LHCN-M2 (cell line): ENCODE data around the gene PKP4. TPM values are rescaled to one million over a fixed set of nuclear protein-coding genes. Genes with fewer than 3 reads are reported as not detected.

Experiments
- DNase-seq: peaks from one replicate; pipeline ENCODE4 v3.0.0-alpha.2; 2012; ENCODE audit warnings: low read depth
- total RNA-seq: library from RNA; depleted of rRNA; stranded (reverse); fragments of >200 nt; gene quantifications from 2 replicates; pipeline ENCODE4 v1.2.3, GENCODE V29; 2014

The PKP4 gene
- total RNA-seq, 1 experiment from 2014 or later: 25.6 TPM

DNA sequence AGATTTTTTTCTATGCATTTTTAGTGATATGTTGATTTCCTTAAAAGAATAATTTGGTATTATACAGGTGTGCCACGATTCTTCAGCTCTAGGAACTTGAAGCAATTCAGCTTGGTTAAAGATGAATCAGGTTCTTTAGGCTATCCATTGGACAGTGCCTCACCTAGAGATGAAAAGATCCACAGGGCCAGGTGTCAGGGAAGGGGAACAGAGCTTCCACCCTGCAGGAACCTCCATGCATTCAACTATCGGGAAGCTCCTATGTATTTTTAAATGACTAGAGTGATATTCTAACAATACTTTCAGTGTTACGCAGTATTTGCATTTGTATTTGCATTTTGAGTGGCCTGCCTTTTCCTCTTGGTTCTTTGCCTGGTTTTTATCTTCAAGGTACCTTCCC lies 40.2 kb downstream of the PKP4 start:
- no peak for DNase-seq

DNA sequence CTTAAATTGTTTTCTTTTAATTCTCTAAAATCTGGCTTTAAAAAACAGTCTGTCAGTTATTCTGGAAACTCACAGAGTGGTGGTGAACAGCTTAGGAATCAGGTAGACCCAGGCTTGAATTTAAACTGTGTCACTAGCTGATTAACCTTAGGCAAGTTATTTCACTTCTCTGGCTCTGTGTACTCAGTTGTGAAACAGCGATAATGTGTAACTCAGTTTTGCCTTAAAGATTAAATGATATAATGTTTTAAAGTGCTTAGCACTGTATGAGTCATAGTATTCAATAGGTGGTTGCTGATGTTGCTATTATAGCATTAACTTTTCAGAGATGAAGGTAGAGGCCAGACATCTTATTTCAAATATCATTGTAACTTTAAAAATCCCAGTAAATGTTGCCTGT lies 40.7 kb downstream of the PKP4 start:
- no peak for DNase-seq

DNA sequence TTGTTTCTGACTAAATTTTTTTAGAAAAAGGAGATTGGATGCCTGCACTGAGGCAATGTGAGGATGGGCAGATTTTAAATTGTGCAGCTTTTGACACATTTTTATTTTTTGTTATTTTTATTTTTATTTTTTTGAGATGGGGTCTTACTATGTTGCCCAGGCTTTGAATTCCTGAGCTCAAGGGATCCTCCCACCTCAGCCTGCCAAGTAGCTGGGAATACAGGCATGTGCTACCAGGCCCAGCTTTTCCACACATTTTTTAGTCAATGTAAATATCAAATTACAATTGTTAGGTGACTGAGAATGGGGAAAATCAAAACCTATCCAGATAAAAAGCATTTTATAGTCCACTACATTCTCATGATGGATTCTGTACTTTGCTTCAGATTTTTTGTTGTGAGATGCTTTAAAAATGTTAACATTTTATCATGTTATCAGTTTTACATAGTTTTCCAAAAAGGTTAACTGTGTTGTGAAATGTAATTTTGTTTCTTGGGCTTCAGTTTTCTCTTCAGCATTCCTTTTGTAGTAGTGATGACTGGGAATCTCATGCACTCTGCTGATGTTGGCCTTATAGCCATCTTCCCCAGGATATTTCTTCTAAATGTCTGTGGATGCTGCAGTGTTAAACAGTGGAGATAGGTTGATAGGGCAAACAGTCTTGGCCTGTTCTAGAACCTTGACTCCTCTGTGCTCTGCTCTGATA lies 41.4 kb downstream of the PKP4 start:
- no peak for DNase-seq

DNA sequence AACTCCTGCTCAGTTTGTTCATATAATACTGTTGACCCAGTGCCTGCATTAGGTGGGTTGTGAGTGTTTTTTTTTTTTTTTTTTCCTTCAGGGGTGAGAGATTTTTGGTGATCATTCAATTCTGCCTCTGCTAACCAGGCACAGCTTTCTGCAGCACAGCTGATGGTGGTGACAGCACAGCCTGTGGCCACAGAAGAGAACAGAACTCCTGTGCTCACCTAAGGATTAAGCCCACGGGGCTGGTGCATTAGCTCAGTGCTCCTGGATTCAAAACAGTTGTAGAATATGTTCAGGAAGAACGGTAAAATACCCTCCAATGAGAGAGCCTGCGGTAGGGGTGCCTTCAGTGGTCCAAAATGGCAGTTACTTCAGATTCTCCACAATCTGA lies 42.0 kb downstream of the PKP4 start:
- no peak for DNase-seq

DNA sequence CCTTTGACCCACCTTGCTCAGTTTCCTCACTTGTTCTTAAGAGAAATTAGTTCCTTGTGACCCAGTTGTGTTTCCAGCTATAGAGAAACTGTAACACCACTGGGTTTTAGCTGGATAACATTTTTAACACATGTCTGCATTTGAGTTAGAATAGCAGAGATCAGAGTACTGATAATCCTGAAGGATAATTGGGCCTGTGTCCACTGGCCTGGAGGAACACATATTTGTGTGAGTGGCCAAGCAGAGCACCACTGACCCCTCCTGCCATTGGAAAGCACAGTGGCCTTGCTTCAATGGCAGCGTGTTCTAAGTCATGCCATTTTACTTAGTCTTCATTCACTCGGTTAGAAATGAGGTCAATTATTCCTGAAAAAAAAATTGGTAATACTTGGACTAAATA lies 42.6 kb downstream of the PKP4 start:
- no peak for DNase-seq

DNA sequence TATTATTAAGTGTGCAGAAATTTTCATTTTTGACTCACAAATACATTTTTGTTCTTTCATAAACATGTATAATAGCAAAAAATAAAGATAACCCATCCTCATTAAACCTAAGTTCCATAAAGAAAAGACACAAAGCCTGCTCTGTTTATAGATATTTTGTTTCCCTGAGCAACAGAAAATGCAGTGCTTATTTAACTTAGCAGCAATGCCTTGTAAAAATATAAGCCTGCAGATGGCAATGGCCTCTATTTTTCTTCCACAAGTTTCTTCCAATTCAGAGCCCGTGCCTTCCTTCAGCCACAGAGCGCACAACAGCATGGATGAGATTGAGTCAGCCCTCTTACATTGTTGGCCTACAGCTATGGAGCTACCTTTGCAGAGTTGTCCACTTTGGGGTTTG lies 43.6 kb downstream of the PKP4 start:
- DNase-seq: no peak

DNA sequence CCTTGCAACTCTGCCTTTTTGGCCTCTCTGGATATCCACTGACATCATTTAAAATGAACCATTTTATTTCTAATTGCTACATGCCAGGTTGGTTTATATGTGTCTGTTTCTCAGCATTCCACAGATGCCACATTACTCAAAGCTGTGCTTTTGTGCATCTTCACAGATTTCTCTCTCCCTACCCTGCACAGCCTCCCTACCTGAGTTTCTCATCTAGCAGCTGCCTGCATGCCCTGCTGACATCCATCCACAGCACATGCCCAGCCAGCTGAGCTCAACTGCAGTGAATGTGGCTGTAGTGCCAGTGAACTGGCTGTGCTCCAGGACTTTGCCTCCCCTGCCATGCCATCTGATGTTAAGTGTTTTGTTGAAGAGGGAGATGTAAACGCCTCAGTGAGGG lies 44.5 kb downstream of the PKP4 start:
- DNase-seq: peak; percentile 30

DNA sequence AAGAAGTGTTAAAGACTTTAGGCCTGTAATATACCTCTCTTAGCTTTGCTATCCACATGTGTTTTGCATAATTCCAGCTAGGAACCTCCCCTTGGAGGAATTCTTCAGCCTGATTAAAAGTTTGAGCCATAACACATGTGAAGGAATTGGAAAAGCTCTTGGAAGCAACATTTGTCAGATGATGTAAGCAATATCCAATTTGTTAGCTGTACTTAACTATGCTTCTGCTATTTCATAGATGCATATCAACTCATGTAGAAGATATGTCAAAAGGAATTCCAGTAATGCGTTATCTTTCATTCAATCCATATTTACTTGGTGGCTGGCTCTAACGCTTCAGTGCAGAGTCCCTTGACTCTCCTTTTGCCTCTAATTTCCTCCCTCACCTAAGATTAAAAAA lies 46.2 kb downstream of the PKP4 start:
- DNase-seq: peak; percentile 46

DNA sequence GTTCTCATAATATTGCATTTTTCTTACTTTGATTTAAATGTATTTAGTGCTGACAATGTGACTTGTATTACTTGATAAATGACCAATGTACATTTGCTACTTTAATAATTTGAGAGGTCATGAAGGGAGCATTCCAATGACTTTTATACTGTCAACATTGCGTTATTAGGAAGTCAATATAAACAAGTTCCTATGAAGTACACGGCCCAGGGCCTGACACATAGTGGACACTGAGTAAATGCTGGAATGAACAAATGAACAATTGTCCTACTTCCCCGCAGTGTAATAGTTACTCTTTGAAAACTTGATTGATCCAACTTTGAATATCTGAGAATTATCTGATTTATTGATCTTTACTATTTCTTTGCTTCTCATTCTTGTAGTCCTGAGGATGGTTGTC lies 47.3 kb downstream of the PKP4 start:
- DNase-seq: no peak

DNA sequence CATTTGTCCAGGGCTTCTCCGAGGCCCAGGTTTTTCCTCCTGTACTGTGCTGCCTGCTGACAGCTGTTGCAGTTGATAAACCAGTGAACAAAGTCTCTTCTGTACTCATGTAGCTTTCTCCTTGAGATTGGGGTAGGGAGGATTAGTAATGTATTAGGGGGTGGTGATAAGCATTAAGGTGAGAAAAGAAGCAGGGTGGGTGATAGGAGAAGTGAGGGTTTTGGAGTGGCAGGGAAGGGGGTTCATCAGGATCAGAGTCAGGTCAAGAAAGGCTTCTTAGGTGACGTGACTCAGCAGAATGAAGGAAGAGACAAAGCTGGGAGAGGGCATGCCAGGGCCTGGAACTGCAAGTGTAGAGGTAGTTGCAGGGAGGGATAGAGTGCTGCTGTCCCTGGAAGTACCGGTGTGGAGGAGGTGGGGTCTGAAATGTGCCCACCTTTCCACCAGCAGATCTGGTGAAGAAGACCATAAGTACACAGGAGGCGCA lies 48.7 kb downstream of the PKP4 start:
- no peak for DNase-seq

DNA sequence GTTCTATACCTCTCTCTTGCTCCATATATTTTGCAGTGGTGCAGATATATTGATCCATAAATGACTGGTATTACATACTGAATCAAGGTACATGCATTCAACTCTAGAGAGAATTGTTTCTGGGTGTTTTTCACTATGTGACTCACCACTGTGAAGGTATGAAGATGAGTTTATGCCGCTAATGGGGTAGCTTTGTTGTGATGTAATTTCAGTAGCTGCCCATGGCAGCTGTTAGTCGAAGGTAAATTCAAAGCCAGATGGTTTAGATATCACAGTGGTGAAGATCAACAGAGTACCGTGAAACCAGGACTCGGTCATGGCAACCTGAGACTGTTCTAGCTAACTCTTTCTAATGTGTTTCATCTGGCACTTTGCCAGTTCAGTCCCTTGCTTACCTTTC lies 50.4 kb downstream of the PKP4 start:
- no peak for DNase-seq

DNA sequence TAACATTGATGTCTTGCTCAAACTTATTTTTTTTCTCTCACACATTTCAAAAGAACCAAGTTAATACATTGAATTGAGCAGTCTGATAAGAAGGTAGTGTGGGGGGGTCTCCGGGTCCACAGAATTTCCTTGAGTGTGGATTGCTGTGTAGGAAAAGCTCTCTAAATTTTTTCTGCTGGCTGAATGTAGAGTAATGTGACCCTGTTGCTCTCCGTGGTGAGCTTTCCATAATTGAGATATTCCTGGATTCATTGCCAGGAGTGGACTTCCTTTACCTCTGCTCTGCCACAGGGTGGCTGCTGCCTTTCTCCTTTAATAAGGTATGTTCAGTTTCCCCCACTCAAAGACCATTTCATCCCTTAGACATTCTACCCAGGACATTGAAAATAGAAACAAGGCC lies 50.9 kb downstream of the PKP4 start:
- no peak for DNase-seq

DNA sequence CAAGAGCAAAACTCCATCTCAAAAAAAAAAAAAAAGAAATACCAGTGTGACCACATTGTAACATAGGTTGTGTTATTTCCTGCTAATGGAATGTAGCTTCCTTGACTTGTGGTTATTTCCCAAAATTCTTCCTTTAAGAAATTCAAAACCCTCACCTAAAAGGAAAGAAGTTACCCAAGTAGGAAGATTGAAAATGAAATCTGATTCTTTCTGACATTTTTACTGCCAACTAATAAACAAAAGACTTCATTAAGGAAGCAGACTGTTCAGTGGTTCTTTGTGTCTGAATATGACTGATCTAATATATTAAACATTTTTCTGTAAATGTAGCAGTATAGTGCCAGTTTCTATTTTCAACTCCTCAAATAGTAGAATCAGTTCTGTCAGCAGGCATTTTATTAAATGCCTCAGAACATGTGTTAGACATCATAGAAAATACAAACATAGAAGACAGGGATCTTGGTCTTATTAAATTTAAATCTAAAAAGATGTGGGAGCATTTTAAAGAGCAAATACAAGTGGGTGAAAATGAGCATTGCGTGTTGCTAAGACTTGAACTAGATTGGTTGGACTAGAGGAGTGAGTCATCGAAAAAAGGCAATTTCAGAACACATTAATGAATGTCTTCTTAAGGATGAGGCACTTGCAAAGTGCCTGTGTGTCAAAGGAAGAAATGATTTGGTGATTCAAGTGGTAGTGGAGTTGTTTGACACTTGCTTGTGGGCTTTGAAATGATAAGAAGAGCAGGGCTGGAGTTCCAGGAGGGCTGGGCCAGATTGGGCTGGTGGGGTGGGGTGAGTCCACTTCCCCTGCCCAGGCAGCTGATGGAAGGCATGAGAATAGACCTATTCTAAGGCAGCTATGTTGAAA lies 53.4 kb downstream of the PKP4 start:
- no peak for DNase-seq

DNA sequence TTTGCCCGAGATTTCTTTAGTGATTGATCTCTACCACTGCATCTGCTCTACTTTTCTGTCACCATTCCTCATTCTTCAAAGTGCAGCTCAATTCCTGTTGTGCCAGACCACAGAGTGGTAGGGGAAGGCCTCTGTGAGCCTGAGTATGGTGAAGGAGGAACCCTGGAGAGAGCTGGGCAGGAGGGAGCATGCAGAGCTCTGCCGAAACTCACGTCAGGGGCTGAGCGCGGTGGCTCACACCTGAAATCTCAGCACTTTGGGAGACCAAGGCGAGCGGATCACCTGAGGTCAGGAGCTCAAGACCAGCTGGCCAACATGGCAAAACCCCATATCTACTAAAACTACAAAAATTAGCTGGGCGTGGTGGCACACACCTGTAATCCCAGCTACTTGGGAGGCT lies 54.1 kb downstream of the PKP4 start:
- no peak for DNase-seq

DNA sequence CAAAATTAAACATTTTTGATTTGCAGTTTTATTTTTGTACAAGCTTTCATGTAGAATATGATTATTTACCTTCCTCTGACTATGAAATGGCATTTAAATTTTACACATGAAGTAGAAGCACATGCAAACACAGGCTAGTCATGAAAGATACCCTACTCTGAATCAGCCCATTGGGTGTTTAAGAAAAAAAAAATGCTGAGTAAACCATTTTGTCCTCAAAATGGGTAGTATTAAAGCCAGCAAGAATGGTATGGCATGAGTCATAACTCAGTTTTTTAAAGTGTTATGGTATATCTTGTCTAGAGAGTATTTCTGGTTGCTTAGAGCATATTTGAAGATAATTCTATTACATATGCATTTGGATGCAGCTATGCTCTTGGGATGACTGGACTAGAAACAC lies 55.0 kb downstream of the PKP4 start:
- no peak for DNase-seq

DNA sequence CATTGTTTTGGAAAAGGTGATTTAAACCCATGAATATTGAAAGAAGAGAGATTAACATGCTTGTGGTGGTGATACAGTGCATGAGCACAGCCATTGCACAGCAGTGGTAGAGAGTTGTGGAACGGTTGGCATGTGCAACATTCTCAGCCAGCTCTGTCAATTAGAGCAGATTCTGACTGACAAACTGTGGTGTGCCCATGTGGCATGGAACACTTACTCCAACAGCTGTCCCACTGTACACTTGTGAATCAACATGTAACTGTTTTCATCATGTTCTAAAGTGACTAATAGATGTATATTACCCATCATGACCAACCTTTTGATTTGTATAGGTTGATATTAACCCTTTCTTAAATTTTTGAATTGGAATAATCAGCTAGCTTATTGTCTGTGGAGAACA lies 55.6 kb downstream of the PKP4 start:
- peak; percentile 67 for DNase-seq

DNA sequence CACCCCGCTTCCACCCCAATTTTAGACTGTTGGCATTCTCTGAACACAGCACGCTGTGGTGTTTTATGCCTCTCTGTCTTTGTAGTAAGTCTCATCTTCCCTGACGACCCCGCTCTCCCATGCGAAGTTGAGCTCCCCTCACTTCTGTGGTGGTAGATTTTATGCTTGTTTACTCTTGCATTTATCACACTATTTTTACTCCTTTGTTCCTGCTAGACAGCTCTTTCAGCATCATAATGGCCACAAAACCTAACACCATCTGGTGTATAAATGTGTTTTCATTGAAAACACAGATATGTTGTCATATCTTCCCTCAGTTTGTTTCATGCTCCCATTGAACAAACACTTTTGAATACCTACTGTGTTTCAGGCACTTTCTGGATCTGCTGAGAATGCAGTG lies 57.1 kb downstream of the PKP4 start:
- no peak for DNase-seq

DNA sequence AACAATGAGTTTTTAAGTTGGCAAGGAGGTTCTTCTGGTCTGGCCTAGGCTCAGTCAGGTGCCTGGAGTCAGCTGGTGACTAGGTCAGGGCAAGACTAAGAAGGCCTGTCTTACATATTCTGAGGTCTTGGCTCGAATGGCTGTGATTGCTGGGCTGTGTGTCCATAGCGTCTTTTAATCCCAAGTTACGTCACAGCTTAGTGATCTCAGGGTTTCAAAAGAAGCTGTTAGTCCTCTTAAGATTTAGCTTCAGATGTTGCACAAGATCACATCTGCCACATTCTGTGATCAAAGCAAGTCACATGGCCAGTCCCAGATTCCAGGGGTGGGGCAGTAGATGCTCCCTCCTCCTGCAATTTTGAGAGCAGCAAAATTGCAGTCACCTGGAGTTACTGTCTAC lies 61.3 kb downstream of the PKP4 start:
- peak; percentile 57 for DNase-seq

DNA sequence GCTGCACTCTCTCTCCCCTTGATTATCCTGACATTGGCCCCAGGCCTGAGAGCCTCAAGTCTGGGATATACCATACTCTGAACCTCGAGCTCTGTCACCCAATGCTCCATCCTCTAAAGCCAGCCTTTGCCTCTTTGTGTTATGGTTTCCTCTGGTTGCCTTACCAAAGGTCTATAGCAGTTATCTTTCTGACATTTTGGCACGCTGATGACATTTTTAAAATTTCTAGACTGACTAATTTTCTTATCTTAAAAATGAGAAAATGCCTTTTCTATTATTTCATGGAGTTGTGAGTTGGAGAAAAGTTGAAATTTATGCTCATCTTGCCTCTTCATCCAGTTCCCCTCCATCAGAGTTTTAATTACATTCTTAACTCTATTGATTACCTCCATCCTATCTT lies 62.7 kb downstream of the PKP4 start:
- DNase-seq: no peak

DNA sequence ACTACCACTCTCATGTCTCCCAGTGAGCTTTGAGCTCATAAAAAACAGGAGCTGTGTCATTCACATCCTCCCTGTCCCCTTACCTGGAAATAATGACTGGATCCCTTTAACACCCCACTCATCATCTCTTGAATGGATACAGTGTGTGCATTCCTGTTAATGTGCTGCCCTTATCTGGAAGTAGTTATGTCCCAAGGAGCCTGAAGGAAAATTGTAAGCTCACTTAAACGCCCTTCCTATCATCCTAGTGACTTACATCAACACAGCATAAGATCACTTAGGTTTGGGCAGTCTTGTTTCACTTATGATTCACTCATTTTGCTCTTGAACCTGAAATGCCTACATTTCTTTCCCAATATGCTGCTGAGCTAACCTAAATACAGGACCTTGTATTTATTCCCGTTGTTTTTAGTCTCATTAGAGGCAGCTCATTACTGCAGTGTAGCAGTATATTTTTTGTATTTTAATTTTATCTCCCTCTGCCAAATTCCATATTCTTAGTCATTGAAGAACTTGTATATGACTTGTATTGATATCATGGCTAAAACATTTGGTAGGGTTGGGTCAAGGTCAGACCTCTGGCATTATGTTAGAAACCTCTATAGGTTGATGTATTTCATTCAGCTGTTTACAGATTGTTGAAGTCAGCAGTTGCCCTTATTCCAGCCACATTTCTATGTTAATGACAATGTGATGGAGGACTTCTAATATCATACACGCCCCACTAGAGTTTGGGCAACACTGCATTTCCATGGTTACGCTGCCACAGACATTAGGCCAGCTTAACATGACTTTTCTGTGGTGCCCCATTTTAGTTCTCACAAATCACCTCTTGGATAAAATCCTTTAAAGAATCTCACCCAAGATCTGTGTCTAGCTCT lies 72.9 kb downstream of the PKP4 start:
- DNase-seq: no peak

DNA sequence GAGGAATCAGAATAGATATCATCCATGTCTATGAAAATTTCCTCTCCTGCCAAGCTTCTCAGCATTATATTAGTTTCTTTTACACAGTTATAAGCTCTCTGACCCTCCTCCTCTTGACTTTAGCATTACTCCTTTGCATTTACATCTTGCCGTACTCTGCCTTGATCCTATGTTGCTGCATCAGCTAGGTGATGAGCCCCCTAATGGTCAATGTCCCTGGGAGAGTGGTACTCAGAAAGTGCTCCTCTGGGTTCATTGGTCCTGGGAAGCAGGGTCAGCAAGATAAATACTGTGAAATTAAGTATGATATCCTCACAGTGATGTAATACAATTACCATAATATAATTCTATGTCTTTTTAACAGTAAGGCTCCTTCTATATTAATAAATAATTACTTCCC lies 74.1 kb downstream of the PKP4 start:
- DNase-seq: no peak

DNA sequence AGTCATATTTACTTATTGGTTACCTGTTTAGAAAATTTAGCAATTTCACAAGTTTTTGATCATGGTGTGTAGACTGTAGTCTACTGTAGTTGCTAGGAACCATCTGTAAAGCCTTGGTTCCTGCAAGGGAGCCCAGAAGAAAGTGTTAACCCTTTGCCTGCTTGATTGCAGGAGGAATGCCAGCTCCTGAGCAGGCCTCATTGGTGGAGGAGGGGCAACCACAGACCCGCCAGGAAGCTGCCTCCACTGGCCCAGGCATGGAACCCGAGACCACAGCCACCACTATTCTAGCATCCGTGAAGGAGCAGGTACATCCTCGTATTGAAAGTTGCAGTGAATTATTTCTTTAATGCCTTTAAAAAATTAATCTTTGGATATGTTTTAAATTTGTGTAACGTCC lies 76.3 kb downstream of the PKP4 start:
- no peak for DNase-seq
